Thyroid gland (tissue), 4 donors: ENCODE results near the gene KLK15.

ENCODE experiments used
- CTCF ChIP-seq, 6 experiments: fragments of 200-600 bp in 3 of 6; fragments of 450-650 bp in 3 of 6; sonication (generic) in 3 of 6; IDR thresholded peaks; one replicate each; pipeline ENCODE4 v1.5.1; 2016 to 2019; ENCODE audit warnings: antibody characterized with exemption in 6 of 6, mild to moderate bottlenecking in 2 of 6, inconsistent platforms in 1 of 6, moderate library complexity in 1 of 6
- POLR2A ChIP-seq, 2 donors: fragments of 450-650 bp; IDR thresholded peaks; one replicate each; pipeline ENCODE4 v1.6.1; 2017; ENCODE audit warnings: antibody characterized with exemption in 2 of 2, mild to moderate bottlenecking in 2 of 2, moderate library complexity in 1 of 2

GRCh38 chr19:50861010-50861409, 27.6 kb upstream of the KLK15 start:
- TF ChIP-seq POLR2A (IDR thresholded peaks at IDR 0.05): no peak
- no peak for TF ChIP-seq CTCF (IDR thresholded peaks at IDR 0.05)
